Ovary (tissue), 3 donors: Measurements from ENCODE around the gene DENND2D.

Source experiments
- CTCF ChIP-seq, 3 donors: fragments of 450-650 bp in 2 of 3; fragments of 200-600 bp in 1 of 3; IDR thresholded peaks; one replicate each; pipeline versions ENCODE4 v1.5.1 to v1.8.0; 2016 to 2022; ENCODE audit warnings: antibody characterized with exemption in 3 of 3, mild to moderate bottlenecking in 1 of 3
- EP300 ChIP-seq: sonication (generic); formaldehyde crosslinking; IDR thresholded peaks from one replicate; pipeline ENCODE4 v1.6.1; 2017; ENCODE audit warnings: antibody characterized with exemption
- donor health status: DM: no; HTN: no; CAD: no.

- TF ChIP-seq CTCF (IDR thresholded peaks at IDR 0.05) = no peak
- TF ChIP-seq EP300 = no peak
Measured at GRCh38 chr1:111191496-111191895, 8.9 kb downstream of the DENND2D start.
